ENCODE results near the gene ARHGEF28.
A peak's percentile ranks its signal among the peaks of the same experiment; 100 is the strongest.

ARHGEF28 gene

DNA sequence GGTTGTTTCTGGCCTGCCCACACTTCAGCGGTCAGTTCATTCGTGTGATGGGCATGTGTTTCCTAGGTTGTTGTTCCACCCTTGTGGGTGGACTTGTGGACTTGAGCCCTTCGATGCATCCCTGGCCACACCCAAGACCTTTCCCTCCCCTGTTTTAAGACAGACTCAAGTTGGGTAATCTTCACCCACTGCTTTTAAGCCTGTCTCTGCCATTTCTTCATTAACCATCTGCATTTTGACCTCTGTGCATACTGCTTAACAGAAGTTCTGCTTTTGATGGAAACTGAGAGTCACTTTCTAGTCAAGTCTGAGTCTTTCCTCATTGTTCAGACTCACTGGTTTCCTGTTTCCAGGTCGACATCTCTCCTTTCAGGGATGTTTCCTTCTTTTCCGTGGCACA is 233.7 kb downstream of the ARHGEF28 start:
- no peak for DNase-seq

DNA sequence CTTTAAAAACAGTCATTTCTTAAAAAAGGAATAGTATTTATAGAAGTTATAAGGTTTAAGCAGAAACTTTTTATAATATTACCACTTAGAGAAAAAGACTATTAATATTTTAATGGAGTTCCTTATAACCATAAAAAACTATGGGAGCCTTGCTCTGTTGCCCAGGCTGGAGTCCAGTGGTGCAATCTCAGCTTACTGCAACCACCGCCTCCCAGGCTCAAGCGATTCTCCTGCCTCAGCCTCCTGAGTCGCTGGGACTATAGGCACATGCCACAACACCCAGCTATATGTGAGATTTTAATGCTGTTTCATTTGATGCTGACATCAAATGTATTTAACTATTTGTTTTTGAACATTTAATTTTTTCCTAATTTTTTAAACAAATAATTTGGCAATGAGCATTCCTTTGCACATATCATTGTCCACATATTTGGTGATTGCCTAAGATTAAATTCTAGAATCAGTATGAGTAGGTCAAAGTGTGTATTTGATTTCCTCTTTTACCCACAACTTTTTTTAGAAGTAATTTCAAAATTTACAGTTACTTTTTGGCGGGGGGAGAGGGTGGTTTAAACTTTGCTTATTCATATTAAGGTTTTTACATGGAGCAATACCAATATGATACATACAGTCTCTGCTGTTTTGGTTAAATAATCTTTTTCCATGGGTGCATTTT is 235.5 kb downstream of the ARHGEF28 start:
- no peak for DNase-seq

DNA sequence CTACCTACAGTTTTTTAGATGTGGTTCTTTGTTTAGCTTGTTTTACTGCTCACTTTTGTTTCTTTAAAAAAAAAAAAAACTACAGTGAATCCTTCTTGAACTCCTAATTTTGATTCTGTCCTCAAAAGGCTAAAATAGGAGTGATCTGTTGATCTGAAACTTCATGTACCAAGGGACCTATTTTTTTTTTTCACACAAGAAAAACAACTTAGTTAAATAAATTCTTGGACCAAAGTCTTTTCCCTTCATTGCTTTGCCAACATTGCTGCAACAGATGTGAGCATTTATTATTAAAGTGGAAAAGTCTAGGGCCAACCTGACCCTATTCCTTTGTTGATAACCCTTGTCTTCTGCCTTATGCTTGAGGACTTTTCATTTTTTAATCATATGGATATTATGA is 236.8 kb downstream of the ARHGEF28 start:
- DNase-seq = no peak

DNA sequence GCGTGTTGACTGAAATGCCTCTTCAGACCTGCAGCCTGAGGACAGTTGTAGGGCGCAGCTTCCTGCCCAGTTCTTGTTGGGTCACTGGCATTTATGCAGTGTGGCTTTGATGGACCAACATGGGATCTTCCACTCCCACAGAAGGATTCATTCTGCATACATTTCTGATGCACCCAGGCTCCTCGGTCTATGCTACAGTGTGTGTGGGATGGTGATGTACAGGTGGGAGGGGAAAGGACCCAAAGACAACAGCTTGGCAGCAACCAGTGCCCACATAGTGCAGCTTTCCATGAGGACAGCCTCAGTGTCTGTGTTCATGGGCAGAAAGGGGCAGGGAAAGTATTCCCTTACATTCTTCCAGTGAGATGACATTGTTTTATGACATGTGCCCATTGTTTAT is 237.9 kb downstream of the ARHGEF28 start:
- DNase-seq = no peak

DNA sequence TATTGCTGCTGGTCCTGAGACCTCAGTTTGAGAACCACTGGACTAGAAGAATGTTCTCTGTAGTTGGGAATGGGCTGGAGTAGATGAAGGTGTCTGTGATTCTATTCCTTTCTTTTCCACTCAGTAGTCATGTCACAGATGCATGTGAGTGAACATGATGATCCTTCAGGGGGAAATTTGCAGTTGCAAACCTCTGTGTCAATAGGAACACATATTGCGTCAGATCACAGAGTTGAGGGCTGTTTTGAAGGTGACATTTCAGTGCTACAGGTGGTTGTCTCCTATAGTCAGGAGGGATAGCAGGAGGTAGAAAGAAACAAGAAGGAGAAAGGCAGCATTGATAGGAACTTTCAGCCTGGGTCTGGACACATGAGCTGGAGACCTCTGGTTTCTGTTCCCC is 239.3 kb downstream of the ARHGEF28 start:
- DNase-seq = no peak

DNA sequence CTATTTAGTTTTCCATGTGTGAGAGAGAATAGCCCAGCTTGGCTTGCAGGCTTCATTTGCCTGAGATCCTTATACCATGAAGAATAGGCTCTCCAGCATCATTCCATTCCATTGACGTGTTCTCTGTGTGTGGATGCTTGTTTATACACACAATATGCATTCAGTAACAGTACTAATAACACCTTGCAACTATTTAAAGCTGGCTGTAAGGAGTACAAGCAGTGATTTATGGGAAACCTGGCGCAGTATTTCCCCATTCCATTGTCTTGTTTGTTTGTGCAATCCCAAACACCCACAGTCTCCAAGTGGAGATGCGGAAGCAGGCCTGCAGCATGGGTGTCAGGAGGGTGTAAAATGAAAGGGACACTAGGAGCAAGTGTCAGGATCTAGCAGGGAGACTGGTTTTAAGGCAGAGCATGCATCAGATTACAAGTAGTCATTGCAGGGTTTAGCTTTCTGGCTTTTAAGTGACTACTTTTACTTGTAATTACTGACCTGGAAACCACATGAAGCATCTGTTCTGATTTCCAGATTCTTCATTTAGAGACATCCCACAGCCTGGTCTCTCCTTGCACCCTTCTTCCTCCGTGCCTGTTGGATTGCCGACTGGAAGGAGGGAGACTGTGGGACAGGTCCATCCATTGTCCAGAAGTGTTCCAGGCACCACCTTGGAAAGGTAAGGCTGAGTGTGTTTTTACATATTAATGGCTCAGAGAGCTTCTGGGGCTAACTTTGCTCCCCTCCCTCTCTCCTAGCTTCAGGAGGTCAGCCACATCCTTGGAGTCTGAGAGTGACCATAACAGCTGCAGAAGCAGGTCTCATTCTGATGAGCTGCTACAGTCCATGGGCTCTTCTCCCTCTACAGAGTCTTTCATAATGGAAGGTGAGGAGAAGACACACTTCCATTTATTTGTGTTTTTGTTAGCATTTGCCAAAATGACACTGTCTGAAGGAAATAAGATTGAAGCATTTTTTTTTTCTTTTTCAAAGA is 241.6 kb downstream of the ARHGEF28 start:
- peak in 2 of 3 experiments; percentile 4 to 56 for DNase-seq

DNA sequence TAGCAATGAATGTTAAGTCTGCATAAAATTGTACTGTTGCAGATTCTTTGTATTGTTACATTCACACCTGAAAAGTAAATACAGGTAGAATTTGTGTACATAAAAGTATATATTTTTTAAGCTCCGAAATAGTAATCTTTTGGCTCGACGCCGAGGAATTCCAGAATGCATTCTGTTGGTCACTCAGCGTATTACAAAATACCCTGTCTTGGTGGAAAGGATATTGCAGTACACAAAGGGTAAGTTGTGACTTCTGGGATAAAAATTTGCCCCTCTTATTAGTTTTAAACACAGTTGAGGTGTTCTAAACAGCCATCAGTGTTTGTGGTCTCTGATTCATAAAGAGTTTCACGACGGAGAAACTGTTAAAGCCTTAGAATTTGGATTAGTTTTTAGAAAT is 257.6 kb downstream of the ARHGEF28 start:
- DNase-seq = no peak

DNA sequence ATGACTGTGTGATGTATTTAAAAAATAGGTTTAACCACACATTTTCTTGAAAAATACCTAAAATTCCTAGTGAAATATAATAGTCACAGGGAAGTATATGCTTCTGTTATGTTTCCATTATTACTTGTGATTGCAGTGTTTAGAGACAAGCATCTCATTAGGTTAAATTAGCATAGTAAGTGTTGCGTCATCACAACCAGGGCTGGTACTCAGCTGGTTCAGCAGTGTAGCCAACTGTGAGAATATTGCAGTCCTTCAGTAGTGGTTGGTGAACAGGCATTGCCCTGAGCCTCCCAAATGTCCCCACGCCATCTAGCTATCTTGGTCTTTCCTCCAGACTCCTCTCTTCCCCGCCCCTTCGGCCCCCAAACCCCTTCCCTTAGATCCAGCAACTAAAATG is 261.7 kb downstream of the ARHGEF28 start:
- DNase-seq = no peak

DNA sequence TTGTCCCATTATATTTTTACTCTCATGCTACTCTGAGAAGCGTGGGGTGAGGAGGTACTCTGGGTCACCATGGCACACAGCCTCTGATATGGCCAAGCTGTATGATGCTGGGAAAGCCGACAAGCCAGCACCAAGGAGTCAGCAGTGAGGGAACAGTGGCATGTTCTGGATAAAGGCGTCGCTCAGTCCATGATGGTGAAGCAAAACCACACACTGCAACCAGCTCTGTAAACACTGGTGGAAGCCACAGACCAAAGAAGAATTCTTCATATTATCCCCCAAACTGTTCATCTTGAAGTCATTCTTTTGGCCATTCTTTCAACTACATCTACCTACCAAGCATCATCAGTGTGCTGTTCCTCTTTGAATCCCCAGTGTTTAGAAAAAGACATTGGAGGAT is 264.6 kb downstream of the ARHGEF28 start:
- DNase-seq = no peak

DNA sequence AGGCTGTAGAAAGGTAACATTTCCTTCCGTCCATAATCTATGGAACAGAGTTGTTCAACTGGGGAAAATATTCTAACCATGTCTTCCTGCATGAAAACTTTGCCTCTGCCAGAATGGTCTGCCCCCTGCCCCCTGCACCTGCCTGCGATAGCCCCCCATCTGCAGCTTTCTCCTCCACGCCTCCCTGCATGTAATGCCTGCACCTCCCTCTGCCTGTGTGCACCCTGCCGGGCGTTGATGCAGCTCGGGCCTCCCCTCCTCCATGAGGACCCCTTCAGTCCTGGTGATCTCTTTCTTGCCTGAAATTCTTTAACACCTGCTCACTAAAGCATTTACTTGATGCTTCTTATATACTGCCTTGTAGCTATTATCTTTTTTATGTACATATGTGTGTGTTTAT is 266.2 kb downstream of the ARHGEF28 start:
- no peak for DNase-seq

DNA sequence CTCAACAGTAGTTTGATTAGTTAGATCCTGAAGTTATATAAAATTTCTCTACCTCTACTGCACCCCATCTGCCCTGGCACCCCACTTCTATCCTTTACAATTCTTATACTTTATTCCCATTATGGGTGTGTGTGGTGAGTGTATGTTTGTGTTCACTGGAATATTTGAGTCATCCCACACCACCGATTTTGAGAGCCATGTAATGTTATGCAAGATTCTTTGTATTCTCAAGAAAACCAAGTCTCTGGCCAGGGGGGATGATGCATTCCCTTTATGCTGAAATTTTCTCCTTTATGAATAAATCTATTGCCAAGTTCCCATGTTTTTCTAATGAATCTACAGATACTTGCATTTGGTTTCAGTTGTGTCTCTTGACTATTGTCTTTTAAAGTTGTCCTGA is 266.8 kb downstream of the ARHGEF28 start:
- DNase-seq = no peak

DNA sequence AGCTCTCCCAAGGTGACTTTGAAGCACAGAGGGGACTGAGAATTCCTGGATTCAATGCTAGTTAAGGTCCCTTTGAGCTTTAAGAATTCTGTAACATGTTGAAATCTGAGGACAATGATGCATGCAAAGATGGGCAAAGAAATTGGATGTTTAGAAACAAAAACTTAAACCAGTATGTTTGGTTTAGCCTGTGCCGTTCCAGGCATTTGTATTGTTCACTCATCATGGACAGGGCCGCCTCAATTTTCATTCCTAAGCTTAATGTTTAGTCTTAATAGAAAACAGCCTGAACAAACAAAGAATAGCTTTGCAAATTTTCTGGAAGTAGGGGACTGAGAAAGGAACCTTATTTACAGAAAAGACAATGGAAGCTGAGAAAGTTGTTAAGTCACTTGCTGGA is 267.8 kb downstream of the ARHGEF28 start:
- no peak for DNase-seq

DNA sequence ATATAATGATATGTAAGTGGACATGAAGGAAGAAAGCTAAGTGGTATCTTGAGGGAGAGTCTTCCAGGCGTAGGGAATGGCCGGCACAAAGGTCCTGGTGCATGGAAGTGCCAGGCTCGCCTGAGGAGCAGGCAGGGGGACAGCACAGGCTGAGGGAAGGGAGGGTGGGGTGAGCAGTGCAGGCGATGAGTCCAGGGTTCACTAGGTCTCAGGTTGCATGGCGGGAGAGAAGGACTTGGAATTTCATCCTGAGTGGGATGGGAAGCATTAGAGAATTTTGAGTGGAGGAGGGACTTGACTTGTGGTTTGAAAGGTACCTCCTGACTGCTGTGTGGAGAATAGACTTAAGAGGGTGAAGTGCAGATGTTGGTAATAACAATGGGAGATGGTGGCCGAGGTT is 268.9 kb downstream of the ARHGEF28 start:
- DNase-seq = no peak

DNA sequence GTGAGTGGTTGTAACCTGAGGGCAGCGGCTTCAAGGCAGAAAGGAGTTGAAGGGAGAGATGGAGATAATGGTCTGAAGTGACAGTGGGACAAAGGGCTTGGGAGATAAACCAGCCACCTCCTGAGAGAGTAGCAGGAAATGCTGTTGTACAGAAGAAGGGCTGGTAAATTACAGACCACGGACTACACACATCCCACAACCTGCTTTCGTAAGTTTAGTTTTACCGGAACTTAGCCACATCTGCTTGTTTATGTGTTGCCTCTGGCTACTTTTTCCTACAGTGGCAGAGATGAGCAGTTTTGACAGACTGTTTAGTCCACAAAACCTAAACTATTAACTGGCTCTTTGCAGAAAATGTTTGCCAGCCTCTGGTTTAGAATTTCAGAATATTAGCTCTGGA is 269.5 kb downstream of the ARHGEF28 start:
- DNase-seq = no peak

DNA sequence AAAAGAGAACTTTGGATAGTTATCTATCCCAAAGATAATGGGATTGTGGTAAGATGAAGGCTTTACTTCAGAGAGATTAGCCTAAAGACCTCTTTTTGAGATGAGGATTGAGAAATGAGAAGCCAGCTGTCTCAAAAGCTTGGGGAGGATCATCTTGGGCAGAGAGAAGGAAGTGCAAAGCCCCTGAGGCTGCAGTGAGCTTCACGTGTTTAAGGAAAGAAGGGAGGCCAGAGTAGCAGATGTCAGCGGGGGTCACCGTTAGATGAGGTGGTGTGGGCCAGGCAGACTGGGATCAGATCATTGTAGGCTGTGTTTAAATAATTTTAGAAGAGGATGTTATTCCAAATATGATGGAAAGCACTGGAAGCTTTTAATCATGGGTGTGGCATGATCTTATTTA is 270.1 kb downstream of the ARHGEF28 start:
- no peak for DNase-seq

DNA sequence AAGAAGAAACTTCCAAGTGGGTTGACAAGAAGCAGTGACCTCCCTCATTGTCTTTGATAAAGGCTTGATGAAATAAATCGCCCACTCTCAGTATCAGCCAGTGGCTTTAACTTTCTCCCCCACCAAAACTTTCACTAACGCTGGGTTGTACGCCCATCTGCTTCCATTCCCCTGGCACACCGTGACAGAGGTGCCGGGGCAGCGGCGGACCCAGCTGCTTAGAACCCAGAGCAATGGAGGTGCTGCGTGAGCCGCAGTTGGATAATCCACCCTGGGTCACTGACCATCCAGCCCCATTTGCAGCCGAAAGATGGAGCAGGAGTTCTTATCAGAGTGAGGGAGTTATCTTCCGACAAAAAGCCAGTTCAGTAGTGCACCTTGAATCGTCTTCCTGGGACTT is 270.7 kb downstream of the ARHGEF28 start:
- DNase-seq = no peak

DNA sequence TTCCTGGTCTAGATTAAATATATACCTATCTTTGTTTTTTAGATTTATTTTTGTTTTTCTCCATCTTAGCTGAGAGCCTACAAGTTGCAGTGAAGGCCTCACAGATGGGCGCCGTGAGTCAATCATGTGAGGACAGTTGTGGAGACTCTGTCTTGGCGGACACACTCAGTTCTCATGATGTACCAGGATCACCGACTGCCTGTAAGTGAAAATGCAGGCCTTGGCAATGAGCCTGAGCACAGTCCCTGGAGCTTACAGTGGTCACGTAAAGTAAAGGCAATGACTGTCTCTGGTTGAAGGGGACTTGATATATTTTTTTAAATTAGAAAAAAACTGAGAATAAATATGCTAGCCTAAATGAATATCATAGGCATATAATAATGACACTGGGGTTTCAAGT is 271.9 kb downstream of the ARHGEF28 start:
- DNase-seq = no peak

DNA sequence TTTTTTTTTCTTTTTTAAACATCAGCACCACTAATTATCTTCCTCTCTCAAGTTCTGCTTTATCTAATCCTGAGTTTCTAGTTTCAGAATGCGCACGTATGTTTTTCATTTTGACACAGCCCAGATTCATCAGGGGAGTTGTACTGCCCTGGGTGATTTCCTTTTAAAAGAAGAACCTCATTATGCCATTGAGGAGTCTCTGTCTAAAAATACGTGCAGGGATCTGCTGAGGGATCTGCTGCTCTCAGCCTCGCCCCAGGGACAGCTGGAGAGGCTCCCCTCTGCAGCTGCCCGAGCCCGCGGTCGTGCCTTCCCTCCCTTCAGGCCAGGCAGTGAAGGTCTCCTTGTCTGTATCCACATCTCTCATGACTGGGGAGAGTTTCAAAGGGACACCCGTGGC is 273.1 kb downstream of the ARHGEF28 start:
- DNase-seq = peak in 1 of 3 experiments; percentile 12

DNA sequence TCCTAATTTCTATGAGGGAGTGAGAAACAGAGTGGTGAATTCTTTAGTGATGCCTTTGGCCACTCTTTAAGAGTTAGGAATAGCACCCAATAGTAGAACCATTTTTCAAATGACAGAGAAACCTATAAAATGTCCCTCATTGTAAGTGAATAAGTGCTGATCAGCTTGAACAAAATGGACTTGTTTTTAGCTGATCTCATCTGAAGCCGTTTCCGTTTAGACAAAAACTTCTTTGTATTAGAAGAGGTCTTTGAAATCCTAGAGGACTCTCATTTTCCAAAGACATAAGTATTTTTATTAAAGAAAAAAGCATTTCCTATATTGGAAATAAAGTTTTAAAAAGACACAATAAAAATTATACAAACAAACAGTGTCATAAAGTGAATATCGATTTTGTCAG is 273.9 kb downstream of the ARHGEF28 start:
- no peak for DNase-seq

DNA sequence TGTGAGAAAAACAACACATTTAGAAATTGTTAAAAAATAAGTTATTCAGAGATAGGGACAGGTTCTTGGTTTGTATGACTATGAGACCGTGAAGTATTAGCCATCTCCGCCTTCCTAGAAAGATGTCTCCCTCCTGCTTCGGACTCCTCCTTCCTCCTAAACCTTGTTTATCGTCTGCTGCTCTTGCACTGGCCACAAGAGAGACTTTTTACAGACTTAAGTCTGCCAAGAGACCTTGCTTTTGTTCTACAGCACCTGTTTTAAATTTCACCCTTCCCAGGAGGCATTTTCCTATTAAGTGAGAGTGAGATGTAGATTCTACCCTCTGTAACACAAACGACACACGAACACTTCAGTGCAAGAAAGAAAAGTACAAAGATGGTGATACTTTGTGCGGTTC is 274.6 kb downstream of the ARHGEF28 start:
- no peak for DNase-seq

DNA sequence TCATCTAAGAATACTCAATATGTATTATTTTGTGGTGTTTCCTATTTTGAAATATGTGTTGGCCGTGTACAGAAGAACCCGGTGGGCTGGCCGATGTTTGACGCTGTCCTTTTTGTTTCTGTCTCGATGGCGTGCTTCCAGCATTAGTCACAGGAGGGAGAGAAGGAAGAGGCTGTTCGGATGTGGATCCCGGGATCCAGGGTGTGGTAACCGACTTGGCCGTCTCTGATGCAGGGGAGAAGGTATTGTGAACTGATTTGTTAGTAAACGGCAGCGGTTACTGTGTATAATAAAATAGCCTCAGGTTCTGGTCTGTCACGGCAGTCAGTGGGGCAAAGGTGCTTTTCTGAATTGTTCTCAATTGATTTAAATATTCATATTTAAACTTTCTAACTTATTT is 275.0 kb downstream of the ARHGEF28 start:
- DNase-seq = no peak

DNA sequence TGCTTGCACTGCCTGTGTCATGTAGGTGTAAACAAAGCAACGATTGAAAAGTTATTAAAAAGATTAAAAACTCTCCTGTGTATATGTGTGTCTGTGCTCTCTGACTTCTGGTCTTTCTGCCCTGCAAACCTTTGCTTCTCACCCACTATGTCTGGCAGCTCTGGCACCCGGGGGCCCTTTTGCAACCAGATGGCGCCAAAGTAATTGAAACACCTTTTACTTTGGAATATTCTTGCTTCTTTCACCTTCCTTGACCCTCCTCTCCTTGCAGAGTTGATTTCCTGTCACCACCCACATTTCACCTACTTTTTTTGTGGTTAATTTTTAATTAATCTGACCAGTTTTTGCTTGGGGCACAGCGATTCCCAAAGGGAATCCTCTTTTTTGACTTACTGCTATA is 275.5 kb downstream of the ARHGEF28 start:
- peak in 1 of 3 experiments; percentile 3 for DNase-seq

DNA sequence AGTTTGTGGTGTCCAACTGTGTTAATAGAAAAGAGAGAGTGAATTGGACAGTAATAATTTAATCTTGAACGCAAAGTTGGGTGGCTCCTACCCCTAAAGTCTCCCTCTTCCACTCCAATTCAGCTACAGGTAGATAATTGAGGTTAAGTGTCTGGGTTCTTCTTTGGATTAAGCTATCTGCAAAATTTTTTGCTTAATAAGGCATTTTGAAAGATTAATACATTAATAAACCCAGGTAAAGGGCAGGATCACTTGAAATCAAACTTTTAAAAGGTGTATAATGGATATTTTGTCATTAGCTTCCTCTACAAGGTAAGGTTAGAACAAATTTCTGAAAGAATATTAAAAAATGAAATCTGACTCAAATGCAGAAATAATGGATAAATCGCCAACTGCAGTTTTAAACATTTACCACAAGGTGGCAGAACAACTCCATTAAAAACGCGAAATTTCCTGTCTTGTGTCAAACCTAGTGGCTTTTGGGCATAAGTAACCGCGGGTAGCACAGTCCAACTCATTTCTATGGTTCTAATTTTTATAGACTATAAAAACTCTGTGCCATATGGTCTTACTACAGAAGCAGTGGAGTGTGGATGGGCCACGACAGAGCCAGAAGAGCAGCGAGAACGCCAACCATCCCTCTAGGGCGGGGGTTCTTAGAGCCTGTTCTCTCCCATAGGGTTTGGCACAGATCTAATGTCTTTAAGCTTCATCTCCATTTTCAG is 276.5 kb downstream of the ARHGEF28 start:
- peak; percentile 23 to 79 (median 76) for DNase-seq

DNA sequence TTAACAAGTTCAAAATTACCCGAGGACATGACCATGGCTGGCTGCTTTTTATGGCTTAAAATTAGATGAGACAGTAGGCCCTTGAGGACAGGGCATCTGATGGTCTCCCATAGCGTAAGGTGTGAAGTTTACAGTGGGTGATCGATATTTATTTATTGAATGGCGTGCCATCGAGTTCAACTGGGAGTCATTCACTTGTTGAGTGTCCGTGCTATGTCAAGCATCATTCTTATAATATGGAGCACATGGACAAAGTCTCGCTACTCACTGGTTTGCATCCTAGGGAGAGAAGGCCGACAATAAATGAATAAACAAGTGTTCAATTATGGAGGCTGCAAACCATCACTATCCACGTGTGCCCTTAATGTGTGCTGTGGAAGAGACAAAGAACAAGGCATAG is 277.2 kb downstream of the ARHGEF28 start:
- no peak for DNase-seq

Measured in NCI-H1417 (cell line).